ENCODE measurements around the gene EML1.
A peak's percentile ranks its signal among the peaks of the same experiment; 100 is the strongest.

GRCh38 chr14:99749142-99749541 lies 44.1 kb upstream of the EML1 start:
- TF ChIP-seq CTCF (IDR thresholded peaks at IDR 0.05; ENCODE audit: low read depth, low read length): peak; percentile 7
- no peak for TF ChIP-seq MYC (IDR thresholded peaks at IDR 0.05; ENCODE audit: low read depth, low read length)

Measured in NB4 (cell line).